Myocyte (in vitro differentiated cells): ENCODE measurements around the gene PHACTR3. TPM values are rescaled to one million over a fixed set of nuclear protein-coding genes. Genes with fewer than 3 reads are reported as not detected.

Experiments
- DNase-seq: peaks from one replicate; pipeline ENCODE4 v3.0.0-alpha.2; 2012; ENCODE audit warnings: low read depth
- total RNA-seq: library from RNA; depleted of rRNA; stranded (reverse); fragments of >200 nt; gene quantifications from 2 replicates; pipeline ENCODE4 v1.2.3, GENCODE V29; 2014

PHACTR3 gene
- total RNA-seq, 1 donor from 2014 or later = not detected

DNA sequence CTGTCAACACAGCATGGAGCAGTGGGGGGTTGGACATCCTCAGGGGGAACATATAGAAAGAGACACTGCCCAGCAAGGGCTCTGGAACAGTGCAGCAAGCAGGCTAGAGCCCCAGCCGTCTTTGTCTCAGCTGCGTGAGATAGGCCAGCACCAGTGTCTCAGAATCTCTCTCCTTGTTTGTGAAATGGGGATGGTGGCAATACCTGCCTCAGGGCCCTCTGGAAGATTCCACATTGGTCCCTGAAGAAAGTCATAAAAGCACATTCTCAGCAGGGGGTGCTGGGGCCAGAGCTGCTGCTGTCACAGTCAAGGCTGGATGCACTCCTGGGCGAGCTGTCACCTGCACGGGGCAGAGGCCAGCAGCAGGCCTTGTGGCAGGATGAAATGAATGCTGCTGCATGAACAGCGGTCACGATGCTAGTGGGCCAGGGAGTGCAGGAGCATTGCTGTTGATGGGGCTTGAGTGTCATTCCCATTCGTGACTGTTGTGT is 207.4 kb downstream of the PHACTR3 start:
- no peak for DNase-seq

DNA sequence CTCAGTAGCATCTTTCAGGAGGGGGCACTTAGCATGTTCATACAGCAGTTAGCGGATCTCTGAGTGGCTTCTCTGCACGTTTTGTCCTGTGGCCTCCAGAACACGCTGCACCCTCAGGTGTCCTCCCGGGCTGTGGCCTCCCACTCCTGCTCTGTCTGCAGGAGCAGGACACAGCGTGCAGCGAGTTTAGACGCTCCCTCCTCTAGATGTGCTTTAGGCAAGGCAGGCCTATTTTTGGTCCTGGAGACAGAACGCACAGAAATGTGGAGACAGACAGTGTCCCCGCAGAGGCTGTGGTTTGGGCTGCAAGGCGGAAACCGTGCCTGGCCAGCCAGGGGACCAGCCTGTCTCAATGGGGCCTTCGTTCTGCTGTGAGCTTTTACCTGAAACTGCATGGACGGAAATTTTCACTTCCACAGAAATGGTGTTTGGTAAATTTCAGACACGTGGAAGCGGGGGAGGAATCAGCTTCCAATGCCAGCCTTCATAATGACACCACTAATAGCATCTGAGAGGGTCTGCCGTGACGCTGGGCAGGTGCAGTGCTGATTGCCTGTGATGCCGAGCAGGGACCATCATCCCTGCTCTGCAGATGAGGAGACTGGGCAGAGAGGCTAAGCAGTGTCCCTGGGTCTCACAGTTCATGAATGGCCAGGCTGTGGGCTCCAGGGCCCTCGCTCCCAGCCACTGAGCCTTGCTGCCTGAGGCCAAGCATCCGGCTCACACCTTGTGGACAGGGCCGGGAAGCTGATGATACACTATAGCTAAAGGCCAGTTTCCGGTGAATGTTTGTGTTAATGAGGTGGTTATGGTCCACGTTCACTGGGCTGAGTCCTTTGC is 208.2 kb downstream of the PHACTR3 start:
- no peak for DNase-seq

DNA sequence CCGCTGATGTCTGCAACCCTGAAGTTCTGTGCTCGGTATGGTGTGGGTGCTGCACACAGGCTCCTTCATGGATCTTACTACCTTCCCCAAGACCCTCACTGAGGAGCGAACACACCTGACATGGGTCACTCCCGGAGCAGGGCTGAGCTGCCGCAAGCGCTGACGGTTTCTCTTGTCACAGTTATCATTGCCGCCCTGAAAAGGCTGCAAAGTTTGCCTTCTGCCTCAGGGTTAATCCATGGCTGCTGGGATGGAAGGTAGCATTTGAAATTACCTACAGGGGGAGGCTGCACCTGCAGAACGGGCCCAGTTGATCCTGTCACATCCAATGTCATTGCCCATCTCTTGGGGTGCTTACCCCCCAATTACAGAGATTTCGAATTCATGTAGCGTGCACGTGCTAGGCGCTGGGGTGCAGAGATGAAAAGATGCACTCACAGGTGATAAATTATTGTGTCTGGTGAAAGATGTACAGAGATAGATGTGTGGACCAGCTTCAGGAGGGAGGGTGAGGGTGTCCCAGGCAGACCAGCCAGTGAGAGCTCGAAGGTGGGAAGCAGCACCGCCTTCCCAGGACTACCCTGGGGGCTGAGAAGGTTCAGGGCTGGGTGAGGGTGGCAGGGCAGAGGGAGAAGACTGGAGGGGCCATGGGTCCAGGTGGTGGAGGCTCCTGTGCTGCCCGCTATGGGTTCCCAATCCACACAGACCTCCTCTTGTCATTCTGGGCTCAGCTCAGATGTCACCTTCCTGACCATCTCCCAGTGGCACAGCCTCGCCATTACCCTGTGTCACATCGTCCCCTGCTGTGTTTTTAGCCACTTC is 209.0 kb downstream of the PHACTR3 start:
- no peak for DNase-seq

DNA sequence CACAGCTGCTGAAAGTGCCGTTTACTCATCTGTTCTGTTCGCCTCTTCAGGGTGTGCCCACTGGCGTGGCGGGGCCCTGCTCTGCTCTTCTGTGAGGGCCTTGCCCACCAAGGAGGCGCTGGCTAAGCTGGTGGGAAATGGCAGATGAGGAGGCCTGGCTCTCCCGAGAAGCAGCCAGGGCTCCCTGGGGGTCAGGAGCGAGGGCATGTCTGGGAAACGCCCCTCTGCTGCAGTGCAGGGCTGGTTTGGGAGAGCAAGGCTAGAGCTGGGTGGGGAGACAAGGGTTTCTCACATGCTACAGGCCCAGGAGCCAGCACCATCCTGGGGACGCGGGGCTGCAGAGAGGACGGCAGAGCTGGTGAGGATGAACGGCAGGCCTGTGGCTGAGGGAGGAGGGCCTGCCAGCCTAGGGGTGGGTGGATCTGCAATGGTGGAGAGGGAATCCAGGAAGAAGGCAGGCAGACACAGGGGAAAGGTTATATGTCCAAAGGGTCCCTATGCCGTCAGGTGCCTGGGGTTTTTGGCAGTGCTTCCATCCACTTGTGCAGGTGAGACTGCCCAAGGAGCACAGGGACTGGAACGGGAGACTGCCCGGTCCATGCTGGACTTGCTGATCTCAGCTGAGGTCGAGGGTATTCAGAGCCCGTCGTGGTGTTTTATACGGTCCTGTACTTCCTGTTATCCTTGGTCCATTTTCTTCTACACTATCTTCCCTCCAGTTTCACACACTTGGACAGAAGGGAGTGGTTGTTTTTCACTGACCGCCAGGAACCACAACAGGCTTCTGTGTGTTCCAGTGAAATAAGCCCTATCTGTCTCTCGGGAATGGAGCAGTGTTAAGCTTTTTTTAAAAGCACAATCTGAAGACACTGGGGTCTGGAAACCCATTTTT is 209.9 kb downstream of the PHACTR3 start:
- no peak for DNase-seq

DNA sequence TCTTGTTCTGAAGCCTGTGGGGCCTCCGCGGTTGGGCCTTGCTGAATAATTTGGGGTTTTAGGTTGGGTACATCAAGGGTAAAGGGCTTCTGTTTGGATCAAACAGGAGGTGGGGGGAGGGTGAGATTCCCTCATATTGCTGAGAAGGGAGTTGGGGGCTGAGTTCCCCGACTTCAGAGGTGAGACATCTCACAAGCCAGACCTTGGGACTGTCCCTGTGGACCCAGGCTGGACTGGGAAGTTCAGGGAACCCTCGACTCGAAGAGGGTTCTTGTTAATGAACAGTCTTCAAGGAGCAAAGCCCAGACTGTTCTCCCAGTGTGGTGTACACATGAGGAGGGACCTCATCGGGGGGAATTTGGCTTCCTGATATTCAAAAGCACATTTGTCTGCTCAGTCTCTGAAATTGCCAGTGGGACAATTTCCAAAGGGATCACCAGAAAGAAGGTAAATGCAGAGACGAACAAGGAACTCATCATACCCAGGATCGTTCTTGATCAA is 210.6 kb downstream of the PHACTR3 start:
- no peak for DNase-seq

DNA sequence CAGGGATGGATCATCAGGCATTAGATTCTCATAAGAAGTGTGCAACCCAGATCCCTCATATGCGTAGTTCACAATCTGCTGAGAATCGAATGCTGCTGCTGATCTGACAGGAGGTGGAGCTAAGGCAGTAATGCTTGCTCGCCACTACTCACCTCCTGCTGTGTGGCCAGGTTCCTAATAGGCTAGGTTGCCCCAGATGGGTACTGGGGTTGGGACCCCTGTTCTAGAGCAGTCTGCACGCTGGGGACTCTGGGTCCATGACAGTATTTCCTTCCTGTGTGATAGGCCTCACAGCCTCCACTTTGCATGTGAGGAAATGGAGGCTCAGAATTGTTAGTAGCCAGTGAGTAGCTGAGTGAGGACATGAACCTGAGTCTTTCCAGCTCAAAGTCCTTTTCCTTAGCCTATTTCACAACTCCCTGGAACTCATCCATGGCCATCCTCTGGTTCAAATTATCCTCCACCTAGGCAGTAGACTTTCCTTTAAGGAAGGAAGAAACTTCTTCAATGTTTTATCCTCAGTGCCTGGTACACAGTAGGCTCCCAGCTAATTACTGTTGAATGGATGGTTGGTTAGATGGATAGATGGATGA is 211.9 kb downstream of the PHACTR3 start:
- no peak for DNase-seq

DNA sequence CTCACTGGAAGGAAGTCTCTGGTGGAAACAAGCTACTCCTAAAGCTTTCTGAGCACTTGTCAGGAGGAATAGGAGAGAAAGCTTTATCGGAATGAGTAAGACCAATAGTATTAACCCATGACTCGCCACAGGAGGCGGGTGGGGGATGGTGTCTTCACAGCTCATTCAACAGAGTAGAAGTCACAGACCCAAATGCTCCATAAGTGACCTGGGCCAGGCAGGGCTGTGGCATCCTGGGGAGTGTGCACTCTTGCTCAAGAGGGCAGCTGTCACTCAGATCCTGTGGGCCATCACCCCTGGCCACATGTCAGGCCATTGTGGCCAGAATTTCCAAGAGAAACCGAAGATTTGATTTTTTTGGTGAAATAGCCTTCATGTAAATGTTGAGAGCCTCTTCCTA is 213.1 kb downstream of the PHACTR3 start:
- DNase-seq = no peak

DNA sequence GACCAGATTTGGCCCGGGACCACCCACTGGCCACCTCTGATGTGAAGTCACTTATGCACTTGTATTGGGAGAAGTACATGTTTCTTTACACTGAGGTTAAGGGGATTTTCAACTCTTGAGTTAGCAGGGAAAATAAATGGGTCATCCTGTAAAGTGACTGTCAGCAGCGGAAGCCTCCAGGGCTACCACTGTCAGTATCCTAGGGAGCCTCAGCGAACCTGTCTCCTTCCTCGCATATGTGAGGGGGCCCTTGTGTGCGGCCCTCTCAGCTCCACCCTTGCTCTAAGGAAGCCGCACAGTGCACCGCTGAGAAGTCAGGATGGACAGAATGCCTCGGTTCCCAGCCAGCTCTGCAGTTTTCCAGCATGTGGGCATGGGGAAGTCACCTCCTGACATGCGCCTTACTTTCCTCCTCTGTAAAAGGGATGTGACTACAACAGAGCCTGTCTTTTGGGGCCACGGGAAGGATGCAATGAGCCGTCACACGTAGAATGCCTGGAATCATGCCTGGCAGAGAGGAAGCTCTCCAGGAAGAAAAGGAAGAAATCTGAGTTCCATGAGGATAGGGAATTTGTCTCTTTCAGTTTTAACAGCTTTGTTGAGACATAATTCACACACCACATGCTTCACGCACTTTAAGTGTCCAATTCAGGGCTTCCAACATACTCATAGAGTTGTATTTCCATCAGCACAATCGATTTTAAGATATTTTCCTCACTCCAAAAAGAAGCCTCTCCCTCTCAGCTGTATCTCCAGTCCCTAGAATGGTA is 213.7 kb downstream of the PHACTR3 start:
- DNase-seq = no peak

DNA sequence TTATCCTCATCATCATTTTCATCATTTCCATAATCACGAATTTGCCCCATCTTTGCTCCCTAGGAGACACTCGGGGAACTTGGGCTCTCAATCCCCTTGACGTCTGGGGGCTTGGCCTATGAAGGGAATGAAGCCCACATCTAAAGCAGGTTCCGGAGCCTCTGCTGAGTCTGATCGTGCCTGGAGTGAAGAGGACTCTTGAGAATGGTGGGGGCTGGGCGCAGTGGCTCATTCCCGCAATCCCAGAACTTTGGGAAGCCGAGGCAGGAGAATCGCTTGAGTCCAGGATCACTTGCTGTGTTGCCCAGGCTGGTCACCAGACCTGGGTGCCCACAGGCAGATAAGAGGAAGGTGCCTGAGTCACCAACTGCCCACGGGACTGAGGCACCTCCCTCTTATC is 214.6 kb downstream of the PHACTR3 start:
- DNase-seq = no peak

DNA sequence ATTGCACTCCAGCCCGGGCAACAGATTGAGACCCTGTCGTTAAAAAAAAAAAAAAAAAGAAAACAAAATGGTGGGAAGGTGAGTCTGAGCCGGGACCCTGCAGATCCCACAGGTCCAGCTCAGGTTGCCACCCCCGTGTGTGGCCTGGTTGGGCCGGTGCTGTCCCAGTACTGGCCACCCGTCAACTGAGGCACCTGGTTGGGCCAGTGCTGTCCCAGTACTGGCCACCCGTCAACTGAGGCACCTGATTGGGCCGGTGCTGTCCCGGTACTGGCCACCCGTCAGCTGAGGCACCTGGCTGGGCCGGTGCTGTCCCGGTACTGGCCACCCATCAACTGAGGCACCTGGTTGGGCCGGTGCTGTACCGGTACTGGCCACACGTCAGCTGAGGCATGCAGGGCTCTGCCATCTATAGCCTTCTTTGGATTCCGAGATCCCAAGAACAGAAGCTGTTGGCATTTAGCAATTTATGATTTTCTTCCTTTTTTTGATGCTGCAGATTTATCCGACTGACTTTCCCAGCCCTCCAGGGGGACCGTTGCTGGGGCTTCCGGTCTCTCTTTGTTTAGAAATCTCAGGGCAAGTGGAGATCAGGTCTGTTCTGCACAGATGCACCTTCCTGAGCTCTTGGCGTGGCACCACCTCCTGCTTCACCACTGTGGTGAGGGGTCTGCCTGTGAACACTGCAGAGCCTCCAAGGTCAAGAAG is 215.3 kb downstream of the PHACTR3 start:
- no peak for DNase-seq

DNA sequence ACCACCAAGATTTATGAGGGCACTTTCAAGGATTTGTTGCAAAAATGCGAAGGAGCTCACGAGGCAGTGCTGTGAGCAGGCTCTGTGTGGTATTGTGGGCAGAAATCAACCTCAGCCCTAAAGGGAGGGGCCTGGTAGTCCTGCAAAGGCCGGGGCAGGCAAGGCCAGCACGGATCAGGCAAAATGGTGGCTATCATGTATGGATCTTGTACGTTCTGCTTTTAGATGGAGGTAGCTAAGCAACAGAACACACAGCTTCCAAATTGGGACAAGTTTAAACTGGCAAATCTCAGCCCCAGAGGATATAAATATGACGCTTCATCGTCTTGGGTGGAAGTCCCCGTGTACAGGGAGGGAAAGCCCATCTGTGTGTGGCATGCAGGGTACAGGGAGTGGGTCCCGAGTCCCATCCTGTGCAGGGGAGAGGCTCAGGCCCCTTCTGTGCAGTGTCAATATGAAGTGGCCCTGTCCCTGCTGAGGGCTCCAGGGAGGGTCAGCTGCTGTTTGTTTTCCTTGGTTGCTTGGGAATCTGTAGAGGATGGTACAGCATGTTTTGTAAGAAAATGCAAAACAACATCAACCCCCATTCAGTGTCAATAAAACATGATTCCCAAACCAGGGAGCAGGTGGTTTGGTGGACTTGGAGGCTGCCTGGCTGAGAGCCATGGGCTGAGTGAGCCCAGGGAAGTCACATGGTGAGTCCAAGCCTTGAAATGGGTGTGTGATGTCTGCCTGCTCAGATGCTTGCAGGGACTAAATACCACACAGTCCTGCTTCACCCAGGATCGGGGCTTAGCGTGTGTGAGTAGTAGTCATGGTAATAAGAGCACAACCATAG is 216.1 kb downstream of the PHACTR3 start:
- DNase-seq = peak; percentile 89

DNA sequence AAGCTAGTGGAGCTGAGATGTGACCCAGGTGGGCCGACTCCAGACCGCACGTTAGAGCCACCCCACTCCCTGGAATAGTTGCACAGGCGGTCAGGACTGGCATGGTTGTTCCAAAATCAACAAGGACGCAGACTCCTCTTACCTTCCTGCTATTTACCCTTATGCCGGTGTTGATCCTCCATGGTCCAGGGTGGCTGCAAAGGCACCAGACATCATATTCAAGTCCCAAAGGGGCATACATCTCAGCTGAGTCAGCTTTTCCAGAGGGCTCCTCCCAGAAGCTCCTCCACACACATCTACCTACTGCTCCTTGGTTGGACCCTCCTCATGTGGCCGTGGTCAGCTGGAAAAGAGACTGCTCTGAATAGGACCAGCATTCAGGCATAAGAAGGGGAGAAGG is 216.9 kb downstream of the PHACTR3 start:
- no peak for DNase-seq

DNA sequence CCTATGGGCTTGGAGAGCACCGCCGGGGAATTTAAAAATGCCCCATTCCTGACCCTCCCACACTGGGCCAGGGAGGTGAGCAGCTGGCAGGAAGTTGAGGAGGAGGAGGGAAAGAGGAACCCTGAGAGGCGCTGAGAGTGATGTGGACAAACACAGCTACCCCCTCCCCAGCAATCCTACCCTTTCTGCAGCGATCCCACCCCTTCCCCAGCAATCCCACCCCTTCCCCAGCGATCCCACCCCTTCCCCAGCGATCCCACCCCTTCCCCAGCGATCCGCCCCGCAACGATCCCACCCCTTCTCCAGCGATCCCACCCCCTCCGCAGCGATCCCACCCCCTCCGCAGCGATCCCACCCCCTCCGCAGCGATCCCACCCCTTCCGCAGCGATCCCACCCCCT is 217.4 kb downstream of the PHACTR3 start:
- DNase-seq = no peak

DNA sequence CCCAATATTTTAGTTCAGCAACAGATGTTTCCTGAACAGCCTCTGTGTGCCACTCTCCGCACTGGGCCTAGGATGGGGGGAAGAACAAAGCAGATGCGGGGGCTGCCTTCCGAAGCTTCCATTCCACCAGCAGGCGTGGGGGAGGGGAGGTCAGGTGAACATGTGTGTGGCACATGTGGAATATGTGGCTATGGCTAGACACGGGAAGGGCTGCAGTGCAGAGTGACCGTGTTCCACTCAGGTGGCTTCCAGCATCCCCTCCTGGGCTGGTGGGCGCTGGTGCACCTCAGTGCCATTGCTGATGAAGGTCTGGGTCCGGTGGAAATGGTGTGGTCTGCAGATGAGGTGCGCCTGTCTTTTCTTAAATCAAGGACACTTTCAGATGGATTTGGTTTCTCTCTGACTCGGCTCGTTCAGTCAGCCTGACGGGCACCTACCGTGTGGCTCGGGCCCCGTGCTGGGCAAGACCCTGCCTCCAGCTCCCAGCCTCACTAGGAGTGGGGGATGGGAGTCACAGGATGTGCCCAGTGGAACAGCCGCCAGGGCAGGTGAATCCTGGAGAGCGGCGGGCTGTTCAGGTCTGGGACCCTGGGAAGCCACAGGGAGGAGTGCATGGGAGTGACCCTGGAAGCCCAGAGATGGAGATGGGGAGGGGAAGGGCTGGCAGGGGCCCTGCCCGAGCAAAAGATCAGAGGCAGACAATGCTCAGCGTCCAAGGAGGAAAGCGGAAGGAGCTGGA is 218.1 kb downstream of the PHACTR3 start:
- DNase-seq = no peak

DNA sequence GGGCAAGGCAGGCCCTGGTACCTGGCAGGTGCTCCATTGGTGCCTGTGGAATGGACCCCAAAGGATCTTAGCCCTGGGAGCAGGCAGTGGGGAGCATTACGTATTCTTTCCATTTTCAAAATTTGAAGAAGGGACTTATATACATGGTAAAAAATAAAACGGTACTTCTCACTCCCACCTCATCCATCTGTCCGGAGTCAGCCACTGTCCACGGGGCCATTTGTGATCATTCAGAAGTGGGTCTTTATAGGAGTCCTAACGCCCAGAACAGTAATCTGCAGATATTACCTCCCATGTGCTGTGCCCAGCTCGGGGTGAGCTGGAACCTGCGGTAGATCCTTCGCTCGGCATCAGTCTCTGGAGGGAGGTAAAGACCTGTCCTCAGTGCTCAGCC is 218.7 kb downstream of the PHACTR3 start:
- no peak for DNase-seq

DNA sequence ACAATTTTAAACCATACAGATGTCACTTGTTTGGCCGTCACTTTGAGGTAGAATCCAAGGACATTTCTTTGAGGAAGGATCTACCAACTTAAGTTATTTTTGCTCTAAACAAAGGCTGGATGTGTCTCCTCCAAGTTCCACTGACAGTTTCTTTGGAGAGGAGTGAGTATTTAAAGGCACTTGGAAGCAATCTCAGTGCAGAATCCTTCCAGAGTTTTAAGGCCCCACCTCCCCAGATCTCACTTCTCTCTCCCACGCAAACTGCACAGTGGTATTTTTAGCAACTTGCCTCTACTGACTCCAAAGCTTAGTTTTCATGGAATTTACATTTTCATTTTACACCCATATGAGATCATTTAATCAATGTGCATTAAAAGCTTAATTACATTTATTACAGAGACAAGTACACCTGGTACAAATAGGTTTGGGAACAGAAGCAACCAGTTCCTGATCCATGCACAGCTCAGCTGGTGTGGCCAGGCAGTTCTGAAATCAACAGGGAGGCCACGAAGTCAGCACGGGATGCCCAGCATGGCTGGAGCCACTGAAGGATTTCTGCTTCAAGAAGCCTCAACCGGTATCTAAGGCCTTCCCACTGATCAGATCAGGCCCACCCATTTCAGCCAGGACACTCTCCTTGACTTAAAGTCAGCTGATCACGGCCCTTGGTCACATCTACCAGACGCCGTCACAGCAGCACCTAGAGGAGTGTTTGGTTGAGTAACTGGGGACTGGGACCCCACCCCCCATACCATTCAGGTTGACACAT is 219.3 kb downstream of the PHACTR3 start:
- DNase-seq = no peak
